GM03348 (cell line): ENCODE measurements around the gene TCEA2.
"Not testable (repeated sequence)": the region's sequence is repeated elsewhere in the genome, so short reads cannot be mapped to it uniquely, and the experiment has no call there.

Source experiments
- DNase-seq: peaks from one replicate; pipeline ENCODE4 v3.0.0; 2012; ENCODE audit warnings: low spot score

TCEA2 gene

GRCh38 chr20:64108731-64109681 lies 46.0 kb downstream of the TCEA2 start:
- DNase-seq = no peak

GRCh38 chr20:64109831-64110391 lies 46.9 kb downstream of the TCEA2 start:
- no peak for DNase-seq

- DNase-seq = no peak
Observed at GRCh38 chr20:64110411-64111068, 47.5 kb downstream of the TCEA2 start.

- no peak for DNase-seq
Observed at GRCh38 chr20:64111841-64112641, 49.0 kb downstream of the TCEA2 start.

DNA sequence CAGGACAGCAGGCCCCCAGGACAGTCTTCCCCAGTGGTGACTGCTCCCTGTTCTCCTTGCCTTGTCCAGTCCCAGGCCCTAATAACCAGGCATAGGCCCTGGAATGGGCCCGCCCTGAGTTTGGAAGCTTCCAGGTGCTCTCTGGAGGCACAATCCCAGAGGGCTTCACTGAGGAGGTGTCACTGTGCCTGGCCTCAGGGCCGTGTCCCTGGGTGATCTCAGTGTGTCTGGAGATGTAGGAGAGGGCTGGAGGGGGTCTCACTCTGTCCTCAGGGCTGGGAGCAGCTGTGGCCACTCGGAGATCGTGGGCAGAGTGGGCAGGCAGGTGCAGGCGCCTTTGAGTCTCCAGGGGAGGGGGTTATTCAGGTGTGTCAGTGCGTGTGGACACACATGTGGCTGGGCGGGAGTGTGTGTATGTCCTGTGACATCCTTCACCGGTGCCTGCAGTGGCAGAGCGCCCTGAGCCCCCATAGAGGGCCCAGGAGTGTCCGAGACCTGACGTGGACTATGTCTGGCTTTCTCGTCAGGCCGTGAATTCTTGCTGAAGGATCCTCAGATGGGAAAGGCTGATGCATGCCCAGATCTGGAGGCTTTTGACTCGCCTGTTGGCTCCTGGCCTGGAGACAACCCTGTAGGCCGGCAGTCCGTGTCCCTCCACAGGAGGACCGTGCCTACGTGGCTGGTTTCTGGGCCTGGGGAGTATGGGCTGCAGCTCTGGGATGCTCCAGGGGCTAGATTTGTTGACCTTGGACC lies 49.9 kb downstream of the TCEA2 start:
- DNase-seq = no peak

DNA sequence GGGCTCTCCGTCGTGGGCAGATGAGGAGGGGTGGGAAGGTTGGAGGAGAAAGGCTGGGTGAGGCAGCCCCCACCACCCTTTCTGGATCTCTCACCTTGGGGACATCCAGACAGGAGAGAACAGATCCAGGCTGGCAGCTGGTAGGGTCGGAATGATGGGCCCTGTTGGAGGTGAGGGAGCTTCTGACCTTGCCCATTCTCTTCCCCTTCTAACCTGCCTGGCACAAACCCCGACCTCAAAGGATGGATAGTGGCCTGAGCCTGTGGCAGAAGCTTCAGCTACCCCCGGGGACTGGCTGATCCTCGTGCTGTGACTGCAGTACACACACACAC lies 50.4 kb downstream of the TCEA2 start:
- DNase-seq = no peak

GRCh38 chr20:64113796-64114355 lies 50.9 kb downstream of the TCEA2 start:
- no peak for DNase-seq

- no peak for DNase-seq
Observed at GRCh38 chr20:64114356-64114971, 51.5 kb downstream of the TCEA2 start.

DNA sequence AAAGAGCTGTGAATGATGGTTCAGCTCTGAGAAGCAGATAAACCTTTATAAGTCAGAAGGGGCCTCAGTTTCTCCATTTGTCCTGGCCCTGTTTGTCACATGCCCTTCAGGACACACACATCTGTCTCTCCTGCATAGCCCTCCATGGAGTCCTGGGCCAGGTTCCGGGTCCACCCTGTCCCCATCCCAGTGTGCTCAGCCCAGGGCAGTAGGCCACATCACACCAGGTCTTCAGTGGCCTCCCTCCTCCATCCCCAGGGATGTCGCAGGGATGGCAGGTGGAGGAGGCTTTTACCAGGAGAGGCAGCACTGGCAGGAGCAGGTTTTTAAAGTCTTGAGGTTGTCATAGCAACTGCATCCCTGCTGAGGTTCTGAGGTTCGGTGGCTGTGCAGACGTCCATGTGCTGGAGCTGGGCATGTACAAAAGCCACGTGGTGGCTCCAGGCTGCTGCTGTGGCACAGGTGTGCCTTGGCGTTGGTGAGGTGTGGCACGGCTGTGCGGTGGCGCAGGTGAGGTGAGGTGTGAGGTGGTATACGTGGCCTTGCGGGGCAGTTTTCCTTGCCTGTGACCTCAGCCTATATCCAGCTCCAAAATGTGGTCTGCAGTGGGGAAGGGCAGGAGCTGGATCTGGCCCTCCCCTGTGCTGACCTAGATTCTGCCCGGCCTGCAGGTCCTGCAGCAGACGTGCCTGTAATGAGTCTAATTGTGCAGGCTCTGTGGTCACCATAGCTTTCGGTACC lies 52.3 kb downstream of the TCEA2 start:
- no peak for DNase-seq

DNA sequence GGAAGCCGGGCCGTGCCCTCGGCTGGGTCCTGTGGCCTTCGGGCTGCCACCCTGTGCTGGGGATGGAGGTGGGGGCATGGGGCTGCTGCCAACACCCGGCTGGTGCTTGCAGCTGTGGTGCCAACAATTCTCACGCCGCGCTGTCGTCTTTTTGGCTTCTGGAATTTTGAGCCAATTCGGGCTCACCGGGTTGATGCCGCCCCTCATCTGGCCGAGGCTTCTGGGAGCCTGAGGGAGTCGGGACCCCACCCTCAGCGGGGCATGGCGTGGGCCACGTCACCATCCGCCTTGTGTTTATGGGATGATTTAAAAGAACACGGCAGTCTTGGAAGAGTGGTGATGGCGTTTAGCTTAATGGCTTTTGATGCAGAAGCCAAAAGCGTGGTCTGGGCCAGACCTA lies 53.0 kb downstream of the TCEA2 start:
- DNase-seq = no peak

DNA sequence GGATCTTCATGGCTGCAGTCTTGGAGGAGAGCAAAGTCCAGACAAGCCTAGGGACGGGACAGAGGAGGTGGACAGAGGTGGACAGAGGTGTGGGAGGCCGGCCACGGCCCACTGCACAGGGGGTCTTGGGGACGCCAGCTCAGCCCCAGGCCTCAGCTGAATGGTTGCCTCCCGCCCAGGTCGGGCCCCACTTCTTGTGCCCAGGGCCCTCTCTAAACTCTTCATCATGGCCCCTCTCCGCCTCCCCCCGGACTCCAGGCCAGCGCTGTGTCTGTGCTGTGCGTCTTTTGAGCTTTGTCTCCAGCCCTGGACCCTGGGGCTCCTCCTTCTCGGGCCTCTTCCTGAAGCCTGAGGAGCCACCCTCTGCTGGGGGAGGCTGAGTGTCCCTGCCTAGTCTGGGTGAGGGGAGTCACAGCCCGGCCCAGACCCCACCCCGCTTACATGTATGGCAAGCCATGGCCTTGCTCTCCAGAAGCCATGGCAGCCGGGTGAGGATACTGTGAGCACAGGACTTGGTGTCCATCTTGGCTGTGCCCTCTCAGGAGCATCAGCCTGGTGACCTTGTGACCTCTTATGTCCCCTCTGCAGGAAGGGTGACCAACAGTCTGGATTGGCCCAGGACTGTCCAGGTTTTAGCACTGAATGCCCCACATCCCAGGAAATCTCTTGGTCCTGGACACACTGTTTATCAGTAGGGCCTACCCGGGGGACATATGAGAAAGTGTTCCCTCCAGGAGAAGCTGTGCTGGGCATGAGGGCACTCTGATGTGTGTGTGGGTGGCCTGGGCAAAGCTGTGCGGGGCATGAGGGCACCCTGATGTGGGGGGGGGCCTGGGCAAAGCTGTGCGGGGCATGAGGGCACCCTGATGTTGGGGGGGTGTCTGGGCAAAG lies 53.8 kb downstream of the TCEA2 start:
- no peak for DNase-seq

DNA sequence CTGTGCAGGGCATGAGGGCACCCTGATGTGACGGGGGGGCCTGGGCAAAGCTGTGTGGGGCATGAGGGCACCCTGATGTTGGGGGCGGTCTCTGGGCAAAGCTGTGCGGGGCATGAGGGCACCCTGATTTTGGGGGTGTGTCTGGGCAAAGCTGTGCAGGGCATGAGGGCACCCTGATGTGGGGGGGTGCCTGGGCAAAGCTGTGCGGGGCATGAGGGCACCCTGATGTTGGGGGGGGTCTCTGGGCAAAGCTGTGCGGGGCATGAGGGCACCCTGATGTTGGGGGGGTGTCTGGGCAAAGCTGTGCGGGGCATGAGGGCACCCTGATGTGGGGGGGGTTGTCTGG lies 54.4 kb downstream of the TCEA2 start:
- DNase-seq = not testable (repeated sequence)

- no peak for DNase-seq
Observed at GRCh38 chr20:64119301-64119680, 56.3 kb downstream of the TCEA2 start.

GRCh38 chr20:64119681-64120341 lies 56.8 kb downstream of the TCEA2 start:
- no peak for DNase-seq

DNA sequence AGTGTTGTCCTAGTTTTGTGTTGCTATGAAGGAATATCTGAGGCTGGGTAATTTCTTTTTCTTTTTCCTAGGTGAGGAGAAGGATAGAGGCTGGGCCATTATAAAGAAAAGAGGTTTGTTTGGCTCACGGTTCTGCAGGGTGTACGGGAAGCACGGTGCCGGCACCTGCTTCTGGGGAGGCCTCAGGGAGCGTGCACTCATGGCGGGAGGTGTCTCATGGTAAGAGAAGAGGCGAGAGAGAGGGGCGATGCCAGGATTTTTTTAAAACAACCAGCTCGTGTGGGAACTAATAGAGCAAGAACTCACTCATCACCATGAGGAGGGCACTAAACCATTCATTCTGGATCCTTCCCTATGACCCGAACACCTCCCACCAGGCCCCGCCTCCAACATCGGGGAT lies 58.6 kb downstream of the TCEA2 start:
- no peak for DNase-seq
